ENCODE results near the gene CACNB1. TPM values are rescaled to one million over a fixed set of nuclear protein-coding genes. Genes with fewer than 3 reads are reported as not detected.
"Not testable (repeated sequence)": the region's sequence is repeated elsewhere in the genome, so short reads cannot be mapped to it uniquely, and the experiment has no call there.

CACNB1 gene
- total RNA-seq, 2 experiments from 2014 or later: 19.5 to 24.0 TPM

DNA sequence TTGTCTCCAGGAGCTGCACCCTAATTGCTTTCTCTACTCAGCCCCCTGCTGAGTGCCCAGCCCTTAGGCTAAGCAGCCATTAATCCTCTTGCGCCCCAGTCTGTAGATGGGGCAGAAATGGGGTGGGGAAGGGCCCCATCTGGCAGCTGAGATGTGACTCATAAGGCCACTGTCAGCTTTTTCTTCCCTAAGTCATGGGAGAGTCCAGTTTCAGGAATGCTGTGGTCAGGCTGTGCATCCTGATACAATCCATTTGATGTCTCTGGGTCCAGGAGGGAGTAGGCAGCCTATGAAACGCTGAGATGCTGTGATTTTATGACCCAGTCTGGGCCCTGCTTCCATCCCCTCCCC is 58.3 kb downstream of the CACNB1 start:
- no peaks in the 10 kb centered on the region for H3K4me1 Mint-ChIP-seq
- no peak for DNase-seq
- CTCF ChIA-PET: interaction anchor here (0.6 kb wide), 1 partner anchor 14 kb away, joined by 4 read pairs; no protein-coding TSS in a partner anchor
- H3K36me3 Mint-ChIP-seq (ENCODE audit: low read depth): no peaks in the 10 kb centered on the region
- no peak overlapping the region for H3K4me3 Mint-ChIP-seq
- H3K9me3 Mint-ChIP-seq: no peaks in the 10 kb centered on the region
- H3K27ac Mint-ChIP-seq: no peak overlapping the region
- no peaks in the 10 kb centered on the region for H3K27me3 Mint-ChIP-seq
- POLR2A ChIA-PET: interaction anchor here (1.0 kb wide), 1 partner anchor 14 kb away, joined by 3 read pairs; no protein-coding TSS in a partner anchor

DNA sequence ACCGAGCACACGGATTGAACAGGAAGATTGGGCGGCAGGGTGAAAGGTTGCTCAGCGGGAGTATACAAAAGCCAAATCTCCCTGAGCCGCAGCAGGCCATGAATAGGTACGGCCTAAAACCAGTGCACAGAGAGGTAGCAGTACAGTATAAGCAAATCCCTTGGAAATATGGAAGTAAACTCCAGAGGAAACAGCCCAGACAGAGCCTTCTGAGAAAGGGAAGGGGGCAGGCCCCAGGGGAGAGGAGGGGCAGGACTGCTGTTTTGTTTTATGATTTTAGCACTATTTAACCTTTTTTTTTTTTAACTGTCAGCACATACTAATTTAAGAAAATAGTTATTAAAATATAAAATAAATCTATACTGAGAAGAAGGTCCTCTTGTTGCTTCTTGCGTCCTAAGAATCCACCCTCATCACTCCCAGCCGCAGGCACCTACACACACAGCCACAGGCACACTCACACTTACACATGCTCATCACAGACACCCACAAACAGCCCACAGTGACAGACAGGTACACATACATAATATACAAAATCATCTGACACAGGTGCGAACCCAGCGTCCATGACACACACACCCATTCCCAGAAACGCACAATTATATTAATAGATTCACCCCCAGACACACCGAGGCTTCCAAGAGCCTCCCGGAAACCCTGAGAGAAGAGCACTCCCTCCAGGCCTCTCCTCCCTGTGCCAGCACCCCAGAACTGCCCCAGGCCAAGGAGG is 58.9 kb downstream of the CACNB1 start:
- ChIA-PET CTCF (interaction anchor here (0.6 kb wide), 1 partner anchor 15 kb away, joined by 4 read pairs; no protein-coding TSS in a partner anchor), POLR2A (no interaction called here)
- no peaks in the 10 kb centered on the region for H3K4me1 Mint-ChIP-seq
- H3K36me3 Mint-ChIP-seq (ENCODE audit: low read depth): no peaks in the 10 kb centered on the region
- DNase-seq: no peak
- H3K27ac Mint-ChIP-seq: no peak overlapping the region
- H3K27me3 Mint-ChIP-seq: no peaks in the 10 kb centered on the region
- H3K4me3 Mint-ChIP-seq: no peak overlapping the region
- no peaks in the 10 kb centered on the region for H3K9me3 Mint-ChIP-seq

DNA sequence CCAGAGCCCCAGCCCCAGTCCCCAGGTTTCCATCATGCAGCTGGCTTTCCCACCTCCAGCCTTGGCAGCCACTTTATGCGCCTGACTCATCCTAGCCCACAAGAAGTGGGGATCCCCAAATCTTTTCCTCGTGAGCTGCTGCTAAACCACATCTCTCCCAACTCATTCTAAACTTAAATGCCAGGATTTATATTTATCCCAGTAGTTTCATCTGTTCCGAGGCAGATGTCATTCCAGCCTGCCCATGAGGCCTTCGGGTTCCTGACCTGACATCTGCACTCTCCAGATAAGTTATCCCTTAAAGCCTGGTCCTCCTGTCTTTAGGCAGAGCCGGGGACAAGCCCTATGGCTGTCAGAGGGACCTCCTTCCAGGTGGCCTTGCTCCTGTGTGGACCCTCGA is 62.6 kb downstream of the CACNB1 start:
- Mint-ChIP-seq H3K4me1 (no peaks in the 10 kb centered on the region), H3K36me3 (ENCODE audit: low read depth) (no peaks in the 10 kb centered on the region), H3K9me3 (no peaks in the 10 kb centered on the region), H3K27me3 (no peaks in the 10 kb centered on the region), H3K4me3 (no peak overlapping the region), H3K27ac (no peak overlapping the region)
- ChIA-PET CTCF (interaction anchor here (1.0 to 1.1 kb wide), 2 partner anchors 65 to 103 kb away, joined by 3 read pairs; no protein-coding TSS in a partner anchor), POLR2A (no interaction called here)
- DNase-seq: no peak

DNA sequence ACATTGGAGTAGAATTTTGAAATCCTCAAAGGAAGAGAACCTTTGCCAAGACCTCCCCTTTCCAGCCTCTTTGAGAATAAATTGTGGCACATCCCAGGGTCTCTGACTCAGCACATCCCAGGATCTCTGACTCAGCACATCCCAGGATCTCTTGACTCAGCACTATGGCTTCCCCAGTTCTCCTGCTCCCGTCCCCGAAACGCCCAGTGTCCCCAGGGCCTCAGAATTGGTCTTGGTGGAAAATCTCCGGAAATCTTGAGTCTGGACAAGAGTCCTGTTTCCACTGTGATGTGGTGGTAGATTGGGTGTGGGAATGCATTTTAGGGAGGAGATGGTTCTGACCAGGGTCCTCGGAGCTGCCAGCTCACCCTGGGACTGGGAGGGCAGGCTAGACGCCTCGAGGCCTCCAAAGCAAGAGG is 65.3 kb downstream of the CACNB1 start:
- Mint-ChIP-seq H3K9me3 (no peaks in the 10 kb centered on the region), H3K4me1 (no peaks in the 10 kb centered on the region), H3K27ac (no peak overlapping the region), H3K36me3 (ENCODE audit: low read depth) (no peaks in the 10 kb centered on the region), H3K4me3 (no peak overlapping the region), H3K27me3 (no peaks in the 10 kb centered on the region)
- ChIA-PET CTCF (no interaction called here), POLR2A (no interaction called here)
- DNase-seq: no peak

DNA sequence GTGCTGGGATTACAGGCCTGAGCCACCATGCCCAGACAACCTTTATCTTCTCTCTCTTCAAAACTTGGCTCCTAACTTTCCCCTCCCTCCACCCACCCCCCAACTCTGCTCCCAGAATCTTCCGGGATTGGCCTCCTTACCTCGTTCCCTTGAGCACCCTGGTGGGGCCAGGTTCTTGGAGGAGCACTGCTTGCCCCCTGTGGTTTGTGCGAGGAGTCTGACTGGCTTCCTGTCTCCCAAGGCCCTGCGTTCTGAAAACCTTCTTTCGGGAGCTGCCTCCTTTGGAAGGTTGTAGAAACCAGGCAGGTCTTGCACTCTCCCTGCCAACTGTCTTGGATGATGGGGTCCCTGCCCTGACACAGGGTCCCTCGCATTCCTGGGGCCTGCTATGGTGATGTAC is 65.9 kb downstream of the CACNB1 start:
- H3K27me3 Mint-ChIP-seq: no peaks in the 10 kb centered on the region
- H3K4me3 Mint-ChIP-seq: no peak overlapping the region
- ChIA-PET CTCF (no interaction called here), POLR2A (no interaction called here)
- DNase-seq: no peak
- no peak overlapping the region for H3K27ac Mint-ChIP-seq
- H3K4me1 Mint-ChIP-seq: no peaks in the 10 kb centered on the region
- H3K36me3 Mint-ChIP-seq (ENCODE audit: low read depth): no peaks in the 10 kb centered on the region
- H3K9me3 Mint-ChIP-seq: no peaks in the 10 kb centered on the region

DNA sequence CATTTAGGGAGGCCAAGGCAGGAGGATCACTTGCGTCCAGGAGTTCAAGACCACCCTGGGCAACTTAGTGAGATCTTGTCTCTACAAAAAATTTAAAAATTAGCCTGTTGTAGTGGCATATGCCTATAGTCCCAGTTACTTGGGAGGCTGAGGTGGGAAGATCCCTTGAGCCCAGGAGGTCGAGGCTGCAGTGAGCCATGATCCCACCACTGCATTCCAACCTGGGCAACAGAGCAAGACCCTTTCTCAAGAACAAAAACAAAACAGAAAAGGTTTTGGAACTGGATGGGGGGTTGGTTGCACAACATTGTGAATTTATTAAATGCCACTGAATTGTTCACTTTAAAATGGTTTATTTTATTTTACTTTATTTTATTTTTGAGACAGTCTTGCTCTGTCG is 67.3 kb downstream of the CACNB1 start:
- no peak overlapping the region for H3K27ac Mint-ChIP-seq
- H3K36me3 Mint-ChIP-seq (ENCODE audit: low read depth): no peaks in the 10 kb centered on the region
- no peak overlapping the region for H3K4me3 Mint-ChIP-seq
- ChIA-PET POLR2A (no interaction called here), CTCF (no interaction called here)
- DNase-seq: no peak
- H3K4me1 Mint-ChIP-seq: no peaks in the 10 kb centered on the region
- H3K27me3 Mint-ChIP-seq: no peaks in the 10 kb centered on the region
- H3K9me3 Mint-ChIP-seq: no peaks in the 10 kb centered on the region

DNA sequence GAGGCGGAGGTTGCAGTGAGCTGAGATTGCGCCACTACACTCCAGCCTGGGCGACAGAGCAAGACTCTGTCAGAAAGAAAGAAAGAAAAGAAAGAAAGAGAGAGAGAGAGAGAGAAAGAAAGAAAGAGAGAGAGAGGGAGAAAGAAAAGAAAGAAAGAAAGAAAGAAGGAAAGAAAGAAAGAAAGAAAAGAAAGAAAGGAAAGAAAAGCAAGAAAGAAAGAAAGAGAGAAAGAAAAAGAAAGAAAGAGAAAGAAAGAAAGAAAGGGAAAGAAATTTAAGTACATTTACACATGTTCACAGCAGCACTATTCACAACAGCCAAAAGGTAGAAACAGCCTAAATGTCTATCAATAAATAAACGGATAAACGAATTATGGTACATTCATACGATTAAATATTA is 67.9 kb downstream of the CACNB1 start:
- H3K36me3 Mint-ChIP-seq (ENCODE audit: low read depth); DNase-seq; POLR2A ChIA-PET; H3K9me3 Mint-ChIP-seq; H3K4me3 Mint-ChIP-seq; H3K27me3 Mint-ChIP-seq; H3K4me1 Mint-ChIP-seq; H3K27ac Mint-ChIP-seq; CTCF ChIA-PET: not testable (repeated sequence)

DNA sequence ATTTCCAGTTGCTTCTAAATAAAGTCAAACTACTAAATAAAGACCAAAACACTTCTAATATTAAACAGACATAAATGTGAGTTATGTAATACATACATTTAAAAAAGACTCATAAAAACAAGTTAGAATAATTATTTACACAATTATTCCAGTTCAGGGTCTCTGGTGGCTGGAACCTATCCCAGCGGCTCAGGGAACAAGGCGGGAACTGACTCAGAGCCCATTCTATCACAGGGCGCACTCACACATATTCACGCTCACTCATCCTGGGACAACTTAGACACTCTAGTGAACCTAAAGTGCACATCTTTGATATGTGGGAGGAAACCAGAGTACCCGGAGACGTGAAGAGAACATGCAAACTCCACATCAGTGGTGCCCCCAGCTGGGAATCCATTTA is 71.0 kb downstream of the CACNB1 start:
- no peak overlapping the region for H3K4me3 Mint-ChIP-seq
- CTCF ChIA-PET: no interaction called here
- no peak overlapping the region for H3K27ac Mint-ChIP-seq
- DNase-seq: no peak
- POLR2A ChIA-PET: no interaction called here
- H3K27me3 Mint-ChIP-seq: no peaks in the 10 kb centered on the region
- no peaks in the 10 kb centered on the region for H3K9me3 Mint-ChIP-seq
- H3K4me1 Mint-ChIP-seq: no peaks in the 10 kb centered on the region
- no peaks in the 10 kb centered on the region for H3K36me3 Mint-ChIP-seq (ENCODE audit: low read depth)

DNA sequence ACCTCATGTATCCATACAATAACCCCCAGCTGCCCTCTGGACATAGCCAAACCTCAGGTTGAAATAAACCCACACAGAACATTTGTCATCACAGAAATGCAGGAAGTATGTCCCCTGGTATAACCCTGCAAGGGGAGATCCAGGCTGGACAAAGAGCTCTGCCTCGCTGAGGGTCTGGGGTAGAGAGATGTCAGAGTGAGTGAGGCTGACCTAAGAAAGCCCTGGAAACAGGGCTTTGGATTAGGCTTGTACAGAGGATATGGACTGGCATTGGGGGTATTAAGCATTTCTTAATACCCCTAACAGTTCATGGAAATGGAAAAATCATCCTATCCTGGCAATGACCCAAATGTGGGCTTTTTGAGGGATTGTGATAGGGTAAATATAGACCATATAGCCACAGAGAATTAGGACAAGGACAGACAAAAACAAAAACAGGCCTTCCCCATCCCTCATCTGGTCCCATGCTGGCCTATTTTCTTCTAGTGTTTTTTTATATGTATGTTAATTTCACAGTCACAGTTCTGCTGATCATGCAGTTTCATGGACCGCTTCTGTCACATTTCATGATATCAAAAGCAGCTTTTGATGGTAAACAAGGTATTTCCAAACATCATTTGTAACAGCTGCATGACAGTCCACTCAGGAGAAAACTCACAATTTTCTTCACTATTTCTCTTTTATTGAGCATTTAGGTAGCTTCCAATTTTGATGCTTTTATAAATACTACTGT is 72.2 kb downstream of the CACNB1 start:
- Mint-ChIP-seq H3K27me3 (no peaks in the 10 kb centered on the region), H3K4me3 (no peak overlapping the region), H3K9me3 (no peaks in the 10 kb centered on the region), H3K4me1 (no peaks in the 10 kb centered on the region), H3K36me3 (ENCODE audit: low read depth) (no peaks in the 10 kb centered on the region), H3K27ac (no peak overlapping the region)
- no peak for DNase-seq
- CTCF ChIA-PET: interaction anchor here (0.7 kb wide), 1 partner anchor 23 kb away, joined by 3 read pairs; no protein-coding TSS in a partner anchor
- POLR2A ChIA-PET: no interaction called here

DNA sequence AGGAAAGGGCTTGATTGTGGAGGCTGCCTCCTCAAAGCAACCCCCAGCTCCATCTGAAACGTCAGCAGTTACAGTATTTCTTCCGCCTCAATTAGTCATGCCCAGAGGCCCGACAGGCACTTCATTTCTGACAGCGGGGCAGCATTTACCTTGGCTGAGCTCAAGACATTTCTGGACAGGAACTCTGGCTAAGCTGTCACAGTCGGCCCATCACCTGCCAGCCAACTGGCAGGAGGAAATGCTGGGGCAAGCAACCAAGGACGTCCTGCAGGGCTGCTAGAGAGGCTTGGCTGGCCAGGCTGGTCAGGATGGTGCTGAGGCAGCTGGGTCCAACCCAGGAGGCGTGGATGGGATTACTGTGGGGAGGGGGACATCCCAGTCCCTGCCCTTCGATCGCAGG is 73.8 kb downstream of the CACNB1 start:
- Mint-ChIP-seq H3K27ac (no peak overlapping the region), H3K9me3 (no peaks in the 10 kb centered on the region), H3K36me3 (ENCODE audit: low read depth) (no peaks in the 10 kb centered on the region), H3K4me1 (no peaks in the 10 kb centered on the region), H3K27me3 (no peaks in the 10 kb centered on the region), H3K4me3 (no peak overlapping the region)
- ChIA-PET POLR2A (no interaction called here), CTCF (interaction anchor here (1.3 kb wide), 1 partner anchor 41 kb away, joined by 4 read pairs; no protein-coding TSS in a partner anchor)
- no peak for DNase-seq

Other genes starting within 250 kb of the CACNB1 start
- gene FBXO47, start 230.3 kb downstream of the CACNB1 start, total RNA-seq: not detected
- gene PLXDC1, start 46.0 kb downstream of the CACNB1 start, total RNA-seq: 1 to 10 TPM; 7.2 to 7.3 TPM
- under 1 TPM in 1 of 2 experiments, not detected in 1; 0.15 TPM for gene ARL5C, start 31.5 kb downstream of the CACNB1 start, total RNA-seq
- 1,000 to 10,000 TPM; 1,724 to 1,761 TPM for gene RPL19, start 2.6 kb upstream of the CACNB1 start, total RNA-seq
- gene STAC2, start 28.3 kb upstream of the CACNB1 start, total RNA-seq: not detected
- 10 to 100 TPM; 17.5 to 18.4 TPM for gene FBXL20, start 204.0 kb upstream of the CACNB1 start, total RNA-seq

Data from activated CD4-positive, alpha-beta memory T cell treated with anti-CD3 and anti-CD28 coated beads, Interleukin-2, amount 10 ng/mL, durations not matched to agents 7 days and 5 days (primary cell).